ENCODE measurements around the gene CRACR2A. TPM values are rescaled to one million over a fixed set of nuclear protein-coding genes. Genes with fewer than 3 reads are reported as not detected.

CRACR2A gene
- total RNA-seq, 4 donors from 2014 or later, result 0.47 to 1.7 (median 1.1) TPM

DNA sequence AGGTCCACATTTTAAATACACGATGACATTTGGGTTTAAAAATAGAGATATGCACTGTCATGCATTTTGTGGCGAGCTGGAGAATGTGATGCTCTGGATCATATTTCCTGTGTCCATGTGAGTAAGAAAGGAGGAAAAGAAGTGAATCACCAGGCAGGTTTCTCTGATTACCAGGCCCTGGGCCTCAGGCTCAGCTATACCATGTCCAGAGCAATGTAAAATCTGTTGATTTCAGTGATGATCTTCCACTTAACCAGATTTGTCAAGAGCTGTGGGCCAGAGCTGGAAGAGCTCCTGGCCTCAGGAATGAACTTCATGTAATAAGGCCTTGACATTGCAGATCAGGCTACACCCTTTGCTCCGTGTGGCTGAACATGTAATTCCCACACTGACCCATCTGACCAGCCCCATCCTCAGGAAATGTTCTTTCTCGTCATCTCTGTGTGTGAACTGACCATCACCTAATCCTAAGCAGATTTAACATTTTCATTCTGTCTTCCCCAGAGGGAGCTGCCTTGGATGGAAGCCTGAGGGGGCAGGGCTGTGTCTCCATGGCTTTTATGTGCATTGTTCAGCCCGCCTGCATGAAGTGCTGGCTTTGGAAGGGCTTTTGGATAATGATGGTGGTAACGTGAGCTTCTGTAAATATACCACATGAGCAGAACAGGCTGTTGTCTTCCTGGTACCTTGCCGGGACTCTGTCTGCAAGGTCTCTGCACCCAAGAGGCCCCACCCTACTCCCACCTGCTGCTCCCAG lies 54.5 kb downstream of the CRACR2A start:
- in situ Hi-C loops (cut with MboI; ENCODE audit: low sequenced_read_pairs in 4 of 4) (no loop called here), intact Hi-C loops (cut with DNase I; ENCODE audit: low total_unique reads) (loop anchor here (5.0 kb wide), 1 partner anchor 166 kb away; no protein-coding TSS in a partner anchor)
- Histone ChIP-seq H3K4me3 (no peak overlapping the region), H3K36me3 (no peaks in the 10 kb centered on the region), H3K4me1 (peaks cover 21 to 27% of the 10 kb centered on the region in 2 donors), H3K9me3 (no peaks in the 10 kb centered on the region), H3K27me3 (no peaks in the 10 kb centered on the region), H3K27ac (peak overlapping the region; percentile 78 to 92 (median 88))
- TF ChIP-seq CTCF (IDR thresholded peaks at IDR 0.05 in 4 of 5, conservative IDR thresholded peaks at IDR 0.05 in 1 of 5), result no peak
- TF ChIP-seq POLR2A (IDR thresholded peaks at IDR 0.05), result no peak
- ATAC-seq (peak; percentile 92 to 95), DNase-seq (peak; percentile 60 to 72)

DNA sequence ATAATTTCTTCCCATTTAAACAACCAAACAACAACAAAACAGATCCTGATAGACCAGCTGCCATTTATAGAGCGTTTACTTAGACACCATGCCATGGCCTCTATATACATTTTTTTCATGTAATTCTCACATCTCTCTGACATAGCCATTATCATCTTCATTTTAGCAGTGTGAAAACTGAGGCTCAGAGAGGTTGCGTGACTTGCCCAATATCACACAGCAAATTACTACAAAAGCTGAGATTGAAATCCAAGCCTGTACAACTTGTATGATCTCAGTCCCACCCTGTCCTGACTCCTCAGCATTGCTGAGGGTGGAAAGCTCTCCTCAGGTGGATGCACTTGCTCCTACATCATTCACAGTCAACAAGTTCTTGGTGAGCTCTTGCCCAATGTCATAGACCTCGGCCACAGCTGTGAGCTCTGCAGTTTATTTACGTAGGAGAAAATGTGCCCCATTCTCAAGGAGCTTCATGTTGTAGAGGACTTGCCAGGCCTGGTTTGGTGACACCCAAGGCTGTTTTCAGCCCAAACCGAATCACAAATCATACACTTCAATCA lies 55.5 kb downstream of the CRACR2A start:
- no peak for TF ChIP-seq POLR2A (IDR thresholded peaks at IDR 0.05)
- no peak for TF ChIP-seq CTCF (IDR thresholded peaks at IDR 0.05 in 4 of 5, conservative IDR thresholded peaks at IDR 0.05 in 1 of 5)
- DNase-seq (peak; percentile 68 to 69), ATAC-seq (peak; percentile 76 to 79)
- Histone ChIP-seq H3K4me1 (peaks cover 21 to 27% of the 10 kb centered on the region in 2 donors), H3K4me3 (no peak overlapping the region), H3K27ac (peak overlapping the region; percentile 78 to 92 (median 88)), H3K36me3 (no peaks in the 10 kb centered on the region), H3K27me3 (no peaks in the 10 kb centered on the region), H3K9me3 (no peaks in the 10 kb centered on the region)
- intact Hi-C loops (cut with DNase I; ENCODE audit: low total_unique reads), result loop anchor here (5.0 kb wide), 1 partner anchor 165 kb away; no protein-coding TSS in a partner anchor
- in situ Hi-C loops (cut with MboI; ENCODE audit: low sequenced_read_pairs in 4 of 4), result no loop called here

- no peak for TF ChIP-seq CTCF (IDR thresholded peaks at IDR 0.05 in 4 of 5, conservative IDR thresholded peaks at IDR 0.05 in 1 of 5)
- no peak for TF ChIP-seq POLR2A (IDR thresholded peaks at IDR 0.05)
- Histone ChIP-seq H3K36me3 (no peaks in the 10 kb centered on the region), H3K4me1 (peaks cover 21 to 26% of the 10 kb centered on the region in 2 donors), H3K27ac (no peak overlapping the region), H3K4me3 (no peak overlapping the region), H3K27me3 (no peaks in the 10 kb centered on the region), H3K9me3 (no peaks in the 10 kb centered on the region)
- in situ Hi-C loops (cut with MboI; ENCODE audit: low sequenced_read_pairs in 4 of 4) (no loop called here), intact Hi-C loops (cut with DNase I; ENCODE audit: low total_unique reads) (loop anchor here (5.0 kb wide), 1 partner anchor 162 kb away; no protein-coding TSS in a partner anchor)
- ATAC-seq, result no peak
- DNase-seq, result no peak
Observed at GRCh38 chr12:3694673-3695072, 58.2 kb downstream of the CRACR2A start.

- no peaks in the 10 kb centered on the region for H3K36me3 ChIP-seq
- DNase-seq (no peak), ATAC-seq (no peak)
- TF ChIP-seq CTCF (IDR thresholded peaks at IDR 0.05 in 4 of 5, conservative IDR thresholded peaks at IDR 0.05 in 1 of 5) (no peak), POLR2A (IDR thresholded peaks at IDR 0.05) (no peak)
- in situ Hi-C loops (cut with MboI; ENCODE audit: low sequenced_read_pairs in 4 of 4), result no loop called here
- no peaks in the 10 kb centered on the region for H3K9me3 ChIP-seq
- H3K4me3 ChIP-seq, result no peak overlapping the region
- no peak overlapping the region for H3K27ac ChIP-seq
- no peaks in the 10 kb centered on the region for H3K27me3 ChIP-seq
- peaks cover 7% of the 10 kb centered on the region in 2 donors for H3K4me1 ChIP-seq
- intact Hi-C loops (cut with DNase I; ENCODE audit: low total_unique reads), result no loop called here
Observed at GRCh38 chr12:3692616-3693365, 60.1 kb downstream of the CRACR2A start.
